Testis (tissue), 3 donors: Measurements from ENCODE around the gene ACP1. TPM values are rescaled to one million over a fixed set of nuclear protein-coding genes. Genes with fewer than 3 reads are reported as not detected.

Experiments used
- DNase-seq: peaks from one replicate; pipeline ENCODE4 v3.0.0-alpha.2; 2019
- H3K27ac ChIP-seq, 2 donors: fragments of 200-600 bp; sonication (generic); one replicate each; pipeline ENCODE4 v1.5.1; 2019
- H3K27me3 ChIP-seq: fragments of 200-600 bp; sonication (generic); one replicate; pipeline ENCODE4 v1.5.1; 2019
- H3K36me3 ChIP-seq: fragments of 200-600 bp; sonication (generic); one replicate; pipeline ENCODE4 v1.5.1; 2017; ENCODE audit warnings: low read depth; ENCODE audit errors: missing control alignments
- H3K4me1 ChIP-seq: fragments of 200-600 bp; sonication (generic); one replicate; pipeline ENCODE4 v1.5.1; 2019
- H3K4me3 ChIP-seq, 2 donors: fragments of 200-600 bp; sonication (generic); one replicate each; pipeline ENCODE4 v1.5.1; 2017 to 2019
- H3K9me3 ChIP-seq: fragments of 200-600 bp; sonication (generic); one replicate; pipeline ENCODE4 v1.5.1; 2017
- POLR2A ChIP-seq: fragments of 450-650 bp; IDR thresholded peaks from one replicate; pipeline ENCODE4 v1.6.1; 2017; ENCODE audit warnings: antibody characterized with exemption, mild to moderate bottlenecking, moderate library complexity
- WGBS, 2 donors: methylation state at CpG; one replicate each; pipeline ENCODE4 v1.1.5; 2018; 5-methylcytosine and 5-hydroxymethylcytosine counted together
- intact Hi-C: fragments of 100-400 bp; cut with DNase I; formaldehyde crosslinking; loops from one replicate; pipeline ENCODE4 v1.15.1; 2023; ENCODE audit warnings: low total_unique reads
- polyA plus RNA-seq: library from polyadenylated mRNA; stranded (reverse); fragments of 350-450 nt; fragmentation: Illumina TruSeq; extraction: RNeasy Lipid Tissue Mini Kit (QIAGEN cat#74804); gene quantifications from one replicate; pipeline ENCODE4 v1.2.3, GENCODE V29; 2014; ENCODE audit warnings: low read depth, low replicate concordance; ENCODE audit not compliant: insufficient read depth
- total RNA-seq, 2 donors: library from RNA; depleted of rRNA; stranded (reverse); fragments of >200 nt; gene quantifications; one replicate each; pipeline ENCODE4 v1.2.3, GENCODE V29; 2016
- TF ChIP-seq, protein P1 (sequence below), 3 experiments: fragments of 450-650 bp in 2 of 3; fragments of 200-600 bp in 1 of 3; sonication (generic) in 1 of 3; IDR thresholded peaks; one replicate each; pipeline ENCODE4 v1.5.1; 2016 to 2019; ENCODE audit warnings: antibody characterized with exemption in 3 of 3, mild to moderate bottlenecking in 2 of 3, moderate library complexity in 1 of 3

The ACP1 gene
- total and polyA plus RNA-seq, 3 donors from 2014 or later, result 117 to 136 (median 135) TPM

GRCh38 chr2:252001-252602, 12.6 kb upstream of the ACP1 start:
- Histone ChIP-seq H3K27me3 (no peaks in the 10 kb centered on the region), H3K4me3 (no peak overlapping the region), H3K27ac (no peak overlapping the region), H3K4me1 (no peaks in the 10 kb centered on the region), H3K36me3 (no peaks in the 10 kb centered on the region), H3K9me3 (no peaks in the 10 kb centered on the region)
- intact Hi-C loops, result no loop called here
- TF ChIP-seq POLR2A, result no peak
- TF ChIP-seq, protein P1, sequence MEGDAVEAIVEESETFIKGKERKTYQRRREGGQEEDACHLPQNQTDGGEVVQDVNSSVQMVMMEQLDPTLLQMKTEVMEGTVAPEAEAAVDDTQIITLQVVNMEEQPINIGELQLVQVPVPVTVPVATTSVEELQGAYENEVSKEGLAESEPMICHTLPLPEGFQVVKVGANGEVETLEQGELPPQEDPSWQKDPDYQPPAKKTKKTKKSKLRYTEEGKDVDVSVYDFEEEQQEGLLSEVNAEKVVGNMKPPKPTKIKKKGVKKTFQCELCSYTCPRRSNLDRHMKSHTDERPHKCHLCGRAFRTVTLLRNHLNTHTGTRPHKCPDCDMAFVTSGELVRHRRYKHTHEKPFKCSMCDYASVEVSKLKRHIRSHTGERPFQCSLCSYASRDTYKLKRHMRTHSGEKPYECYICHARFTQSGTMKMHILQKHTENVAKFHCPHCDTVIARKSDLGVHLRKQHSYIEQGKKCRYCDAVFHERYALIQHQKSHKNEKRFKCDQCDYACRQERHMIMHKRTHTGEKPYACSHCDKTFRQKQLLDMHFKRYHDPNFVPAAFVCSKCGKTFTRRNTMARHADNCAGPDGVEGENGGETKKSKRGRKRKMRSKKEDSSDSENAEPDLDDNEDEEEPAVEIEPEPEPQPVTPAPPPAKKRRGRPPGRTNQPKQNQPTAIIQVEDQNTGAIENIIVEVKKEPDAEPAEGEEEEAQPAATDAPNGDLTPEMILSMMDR (IDR thresholded peaks at IDR 0.05), result no peak
- no peak for DNase-seq
- 88 to 89% methylated on average over 6 of the region's 6 CpGs for WGBS, 2 donors

- H3K4me3 ChIP-seq, result no peak overlapping the region
- 86 to 87% methylated on average over 8 of the region's 8 CpGs for WGBS, 2 donors
- no peaks in the 10 kb centered on the region for H3K9me3 ChIP-seq
- intact Hi-C loops, result no loop called here
- H3K36me3 ChIP-seq, result no peaks in the 10 kb centered on the region
- no peak overlapping the region for H3K27ac ChIP-seq
- TF ChIP-seq, protein P1 (IDR thresholded peaks at IDR 0.05), result no peak
- TF ChIP-seq POLR2A, result no peak
- DNase-seq, result no peak
- no peaks in the 10 kb centered on the region for H3K4me1 ChIP-seq
- H3K27me3 ChIP-seq, result no peaks in the 10 kb centered on the region
Observed at GRCh38 chr2:253202-253638, 11.5 kb upstream of the ACP1 start.

GRCh38 chr2:254241-254640, 10.5 kb upstream of the ACP1 start:
- Histone ChIP-seq H3K27ac (no peak overlapping the region), H3K27me3 (no peaks in the 10 kb centered on the region), H3K9me3 (no peaks in the 10 kb centered on the region), H3K4me1 (no peaks in the 10 kb centered on the region), H3K4me3 (no peak overlapping the region), H3K36me3 (no peaks in the 10 kb centered on the region)
- 87 to 88% methylated on average over 7 of the region's 7 CpGs for WGBS, 2 donors
- no peak for TF ChIP-seq POLR2A
- TF ChIP-seq, protein P1 (IDR thresholded peaks at IDR 0.05), result no peak
- no peak for DNase-seq
- intact Hi-C loops, result no loop called here

DNA sequence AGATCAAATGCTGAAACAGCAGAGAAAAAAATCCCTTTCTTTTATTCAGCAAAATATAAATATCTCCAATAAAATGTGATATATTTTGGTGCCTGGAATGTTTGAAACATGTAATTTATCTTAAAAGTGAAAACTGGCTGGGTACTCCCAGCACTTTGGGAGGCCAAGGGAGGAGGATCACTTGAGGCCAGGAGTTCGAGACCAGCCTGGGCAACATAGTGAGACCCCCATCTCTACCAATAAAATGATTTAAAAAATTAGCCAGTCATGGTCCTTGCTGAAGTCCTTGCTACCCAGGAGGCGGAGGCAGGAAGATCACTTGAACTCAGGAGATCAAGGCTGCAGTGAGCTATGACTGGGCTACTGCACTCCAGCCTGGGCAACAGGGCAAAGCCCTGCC, 9.6 kb upstream of the ACP1 start:
- no peak for DNase-seq
- no peaks in the 10 kb centered on the region for H3K36me3 ChIP-seq
- H3K9me3 ChIP-seq, result no peaks in the 10 kb centered on the region
- intact Hi-C loops, result no loop called here
- H3K4me1 ChIP-seq, result no peaks in the 10 kb centered on the region
- H3K27ac ChIP-seq, result no peak overlapping the region
- 95 to 98% methylated on average over 2 of the region's 2 CpGs for WGBS, 2 donors
- H3K27me3 ChIP-seq, result no peaks in the 10 kb centered on the region
- TF ChIP-seq, protein P1 (IDR thresholded peaks at IDR 0.05), result no peak
- no peak for TF ChIP-seq POLR2A
- no peak overlapping the region for H3K4me3 ChIP-seq

GRCh38 chr2:256094-256493, 8.7 kb upstream of the ACP1 start:
- no peak overlapping the region for H3K4me3 ChIP-seq
- H3K27me3 ChIP-seq, result no peaks in the 10 kb centered on the region
- H3K9me3 ChIP-seq, result no peaks in the 10 kb centered on the region
- H3K36me3 ChIP-seq, result no peaks in the 10 kb centered on the region
- WGBS, 2 donors, result 66 to 83% methylated on average over 3 of the region's 3 CpGs
- TF ChIP-seq POLR2A, result no peak
- TF ChIP-seq, protein P1 (IDR thresholded peaks at IDR 0.05), result no peak
- no peaks in the 10 kb centered on the region for H3K4me1 ChIP-seq
- DNase-seq, result no peak
- H3K27ac ChIP-seq, result no peak overlapping the region
- intact Hi-C loops, result no loop called here
